ENCODE results near the gene DPY30.

DPY30 gene

DNA sequence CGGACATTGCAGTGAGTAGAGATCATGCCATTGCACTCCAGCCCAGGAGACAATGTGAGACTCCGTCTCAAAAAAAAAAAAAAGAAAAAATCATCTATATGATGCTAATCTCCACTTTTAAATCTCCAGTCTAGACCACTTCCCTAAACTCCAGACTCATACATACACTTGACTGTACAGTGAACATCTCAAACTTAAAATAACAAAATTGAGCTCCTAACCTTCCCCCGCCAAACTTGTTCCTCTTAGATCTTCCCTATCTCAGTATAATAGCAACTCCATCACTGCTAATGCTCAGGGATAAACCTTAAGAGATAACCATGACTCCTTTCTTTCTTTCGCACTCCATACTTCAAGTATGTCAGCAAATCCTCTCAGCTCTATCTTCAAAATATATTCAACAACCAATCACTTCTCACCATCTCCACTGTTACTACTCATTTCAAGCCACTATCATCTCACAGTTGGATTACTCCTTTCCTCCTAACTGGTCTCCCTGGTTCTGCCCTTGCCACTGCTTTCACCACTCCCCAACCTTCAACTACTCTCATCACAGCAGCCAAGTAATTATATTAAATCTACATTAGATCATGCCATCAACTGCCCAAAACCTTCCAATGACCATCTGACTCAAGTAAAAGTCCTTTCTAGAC is 40.7 kb downstream of the DPY30 start:
- Histone ChIP-seq H2AFZ (ENCODE audit: low read length) (no peak overlapping the region), H3F3A (ENCODE audit: insufficient read depth, low read length) (no peaks in the 10 kb centered on the region), H3K9me2 (ENCODE audit: low read depth, low read length) (no peaks in the 10 kb centered on the region), H3K36me3 (ENCODE audit: insufficient read depth, low read length) (no peaks in the 10 kb centered on the region), H3K9me3 (ENCODE audit: low read length) (no peaks in the 10 kb centered on the region), H3K4me1 (ENCODE audit: insufficient read depth, low read length, severe bottlenecking) (peaks cover 47% of the 10 kb centered on the region), H3K27me3 (ENCODE audit: insufficient read depth, low read length) (no peaks in the 10 kb centered on the region), H4K20me1 (ENCODE audit: insufficient read depth, low read length) (no peaks in the 10 kb centered on the region), H3K9ac (ENCODE audit: low read length) (no peak overlapping the region), H3K4me3 (ENCODE audit: low read depth, low read length, poor library complexity, severe bottlenecking) (no peak overlapping the region), H3K79me2 (ENCODE audit: insufficient read depth, low read length) (peaks cover 91% of the 10 kb centered on the region), H3K4me2 (ENCODE audit: low read length) (no peak overlapping the region), H3K27ac (ENCODE audit: low read depth, low read length, poor library complexity, severe bottlenecking) (peak overlapping the region; percentile 5)
- no peak for TF ChIP-seq EZH2 (IDR thresholded peaks at IDR 0.05; ENCODE audit: borderline replicate concordance, low read length)
- TF ChIP-seq, protein P1, sequence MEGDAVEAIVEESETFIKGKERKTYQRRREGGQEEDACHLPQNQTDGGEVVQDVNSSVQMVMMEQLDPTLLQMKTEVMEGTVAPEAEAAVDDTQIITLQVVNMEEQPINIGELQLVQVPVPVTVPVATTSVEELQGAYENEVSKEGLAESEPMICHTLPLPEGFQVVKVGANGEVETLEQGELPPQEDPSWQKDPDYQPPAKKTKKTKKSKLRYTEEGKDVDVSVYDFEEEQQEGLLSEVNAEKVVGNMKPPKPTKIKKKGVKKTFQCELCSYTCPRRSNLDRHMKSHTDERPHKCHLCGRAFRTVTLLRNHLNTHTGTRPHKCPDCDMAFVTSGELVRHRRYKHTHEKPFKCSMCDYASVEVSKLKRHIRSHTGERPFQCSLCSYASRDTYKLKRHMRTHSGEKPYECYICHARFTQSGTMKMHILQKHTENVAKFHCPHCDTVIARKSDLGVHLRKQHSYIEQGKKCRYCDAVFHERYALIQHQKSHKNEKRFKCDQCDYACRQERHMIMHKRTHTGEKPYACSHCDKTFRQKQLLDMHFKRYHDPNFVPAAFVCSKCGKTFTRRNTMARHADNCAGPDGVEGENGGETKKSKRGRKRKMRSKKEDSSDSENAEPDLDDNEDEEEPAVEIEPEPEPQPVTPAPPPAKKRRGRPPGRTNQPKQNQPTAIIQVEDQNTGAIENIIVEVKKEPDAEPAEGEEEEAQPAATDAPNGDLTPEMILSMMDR (IDR thresholded peaks at IDR 0.05; ENCODE audit: low read length) = no peak

DNA sequence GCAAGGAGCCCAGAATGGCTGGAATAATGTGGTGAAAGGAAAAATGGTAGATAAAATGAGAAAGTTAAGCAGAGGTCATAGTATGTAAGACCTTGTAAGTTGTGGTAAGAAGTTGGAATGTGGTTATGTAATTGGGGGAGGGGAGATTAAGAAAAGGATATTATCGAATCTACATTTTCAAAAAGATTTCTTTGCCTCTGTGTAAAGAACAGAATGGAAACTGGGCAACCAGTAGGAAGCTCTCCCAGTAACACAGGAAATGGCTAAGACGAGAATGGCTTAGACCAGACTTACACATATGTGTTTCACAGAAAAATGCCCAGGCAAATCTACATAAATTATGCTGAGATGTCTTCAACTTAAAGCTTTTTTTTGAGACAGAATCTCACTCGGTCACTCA is 42.0 kb downstream of the DPY30 start:
- no peak overlapping the region for H2AFZ ChIP-seq (ENCODE audit: low read length)
- no peak overlapping the region for H3K4me3 ChIP-seq (ENCODE audit: low read depth, low read length, poor library complexity, severe bottlenecking)
- H3F3A ChIP-seq (ENCODE audit: insufficient read depth, low read length) = no peaks in the 10 kb centered on the region
- no peaks in the 10 kb centered on the region for H3K27me3 ChIP-seq (ENCODE audit: insufficient read depth, low read length)
- TF ChIP-seq, protein P1 (IDR thresholded peaks at IDR 0.05; ENCODE audit: low read length) = no peak
- no peak for TF ChIP-seq EZH2 (IDR thresholded peaks at IDR 0.05; ENCODE audit: borderline replicate concordance, low read length)
- peaks cover 91% of the 10 kb centered on the region for H3K79me2 ChIP-seq (ENCODE audit: insufficient read depth, low read length)
- H3K4me2 ChIP-seq (ENCODE audit: low read length) = no peak overlapping the region; the same call in 1 of the 2 replicates
- H3K9me3 ChIP-seq (ENCODE audit: low read length) = no peaks in the 10 kb centered on the region
- no peaks in the 10 kb centered on the region for H4K20me1 ChIP-seq (ENCODE audit: insufficient read depth, low read length)
- peak overlapping the region; percentile 33 for H3K27ac ChIP-seq (ENCODE audit: low read depth, low read length, poor library complexity, severe bottlenecking)
- no peak overlapping the region for H3K9ac ChIP-seq (ENCODE audit: low read length)
- H3K9me2 ChIP-seq (ENCODE audit: low read depth, low read length) = no peaks in the 10 kb centered on the region
- H3K36me3 ChIP-seq (ENCODE audit: insufficient read depth, low read length) = no peaks in the 10 kb centered on the region
- peaks cover 36% of the 10 kb centered on the region for H3K4me1 ChIP-seq (ENCODE audit: insufficient read depth, low read length, severe bottlenecking)

DNA sequence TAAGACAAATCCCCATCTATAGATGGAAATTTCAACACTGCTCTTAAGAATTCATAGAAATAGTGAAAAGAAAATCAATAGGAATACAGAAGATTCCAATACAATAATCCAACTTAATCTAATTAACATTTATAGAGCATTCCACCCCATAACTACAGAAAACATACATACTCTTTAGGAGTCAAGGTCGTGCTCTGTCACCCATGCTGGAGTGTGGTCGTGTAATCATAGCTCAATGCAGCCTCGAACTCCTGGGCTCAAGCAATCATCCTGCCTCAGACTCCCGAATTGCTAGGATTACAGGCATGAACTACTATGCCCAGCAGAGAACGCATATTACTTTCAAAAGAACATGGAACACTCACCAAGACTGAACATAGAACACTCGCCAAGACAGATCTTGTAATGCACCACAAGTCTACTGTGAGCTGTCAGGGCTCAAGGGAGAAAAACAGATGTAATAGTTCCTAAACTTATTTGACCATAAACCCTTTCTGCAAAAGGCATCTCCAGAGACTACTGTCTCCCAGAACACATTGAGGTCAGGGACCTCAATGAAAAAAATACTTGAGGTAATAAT is 42.9 kb downstream of the DPY30 start:
- Histone ChIP-seq H3K4me1 (ENCODE audit: insufficient read depth, low read length, severe bottlenecking) (peaks cover 36% of the 10 kb centered on the region), H3K27ac (ENCODE audit: low read depth, low read length, poor library complexity, severe bottlenecking) (peak overlapping the region; percentile 33), H3K4me3 (ENCODE audit: low read depth, low read length, poor library complexity, severe bottlenecking) (no peak overlapping the region), H3K27me3 (ENCODE audit: insufficient read depth, low read length) (no peaks in the 10 kb centered on the region), H4K20me1 (ENCODE audit: insufficient read depth, low read length) (no peaks in the 10 kb centered on the region), H3K9ac (ENCODE audit: low read length) (no peak overlapping the region), H3K36me3 (ENCODE audit: insufficient read depth, low read length) (no peaks in the 10 kb centered on the region), H3F3A (ENCODE audit: insufficient read depth, low read length) (no peaks in the 10 kb centered on the region), H3K9me3 (ENCODE audit: low read length) (no peaks in the 10 kb centered on the region), H3K4me2 (ENCODE audit: low read length) (no peak overlapping the region; the same call in 1 of the 2 replicates), H2AFZ (ENCODE audit: low read length) (no peak overlapping the region), H3K9me2 (ENCODE audit: low read depth, low read length) (no peaks in the 10 kb centered on the region), H3K79me2 (ENCODE audit: insufficient read depth, low read length) (peaks cover 93% of the 10 kb centered on the region)
- TF ChIP-seq, protein P1 (IDR thresholded peaks at IDR 0.05; ENCODE audit: low read length) = no peak
- no peak for TF ChIP-seq EZH2 (IDR thresholded peaks at IDR 0.05; ENCODE audit: borderline replicate concordance, low read length)
